Ishikawa (cell line): Measurements from ENCODE around the gene TPST2.

Source experiments
- CEBPB ChIP-seq: IDR thresholded peaks from 2 replicates; pipeline ENCODE4 v1.6.1; 2012
- CREB1 ChIP-seq: IDR thresholded peaks from 2 replicates; pipeline ENCODE4 v1.6.1; 2012; ENCODE audit warnings: low read depth
- EGR1 ChIP-seq: IDR thresholded peaks from 2 replicates; pipeline ENCODE4 v1.6.1; 2012
- EP300 ChIP-seq: IDR thresholded peaks from 2 replicates; pipeline ENCODE4 v1.6.1; 2012; ENCODE audit warnings: borderline replicate concordance
- FOXM1 ChIP-seq: IDR thresholded peaks from 2 replicates; pipeline ENCODE4 v1.6.1; 2012; ENCODE audit warnings: low read depth, borderline replicate concordance
- MAX ChIP-seq: IDR thresholded peaks from 2 replicates; pipeline ENCODE4 v1.6.1; 2012
- NFIC ChIP-seq: IDR thresholded peaks from 2 replicates; pipeline ENCODE4 v1.6.1; 2012
- RAD21 ChIP-seq: IDR thresholded peaks from 2 replicates; pipeline ENCODE4 v1.6.1; 2012; ENCODE audit warnings: low read depth
- REST ChIP-seq: IDR thresholded peaks from 2 replicates; pipeline ENCODE4 v1.6.1; 2012; ENCODE audit warnings: low read depth, mild to moderate bottlenecking
- TAF1 ChIP-seq: IDR thresholded peaks from 2 replicates; pipeline ENCODE4 v1.6.1; 2012; ENCODE audit warnings: low read depth, mild to moderate bottlenecking
- TCF12 ChIP-seq: IDR thresholded peaks from 2 replicates; pipeline ENCODE4 v1.6.1; 2012; ENCODE audit warnings: low read depth
- ZBTB7A ChIP-seq: IDR thresholded peaks from 2 replicates; pipeline ENCODE4 v1.6.1; 2012; ENCODE audit warnings: low read depth

- TF ChIP-seq CEBPB (no peak), RAD21 (no peak), EP300 (no peak), MAX (no peak), TAF1 (no peak), ZBTB7A (no peak), FOXM1 (no peak), REST (peak; percentile 36; the same call in 1 of the 2 replicates), TCF12 (no peak), EGR1 (no peak), NFIC (no peak; the same call in 1 of the 2 replicates), CREB1 (no peak)
These were observed 106.9 kb downstream of the TPST2 start for GRCh38 chr22:26483043-26483438.
